COR-L47 (cell line): Measurements from ENCODE around the gene CEP120.
A peak's percentile ranks its signal among the peaks of the same experiment; 100 is the strongest.
"Not testable (repeated sequence)": the region's sequence is repeated elsewhere in the genome, so short reads cannot be mapped to it uniquely, and the experiment has no call there.

Source experiments
- DNase-seq: peaks from one replicate; lab custom pipeline; 2025; lab: John Stamatoyannopoulos, UW

The CEP120 gene

DNA sequence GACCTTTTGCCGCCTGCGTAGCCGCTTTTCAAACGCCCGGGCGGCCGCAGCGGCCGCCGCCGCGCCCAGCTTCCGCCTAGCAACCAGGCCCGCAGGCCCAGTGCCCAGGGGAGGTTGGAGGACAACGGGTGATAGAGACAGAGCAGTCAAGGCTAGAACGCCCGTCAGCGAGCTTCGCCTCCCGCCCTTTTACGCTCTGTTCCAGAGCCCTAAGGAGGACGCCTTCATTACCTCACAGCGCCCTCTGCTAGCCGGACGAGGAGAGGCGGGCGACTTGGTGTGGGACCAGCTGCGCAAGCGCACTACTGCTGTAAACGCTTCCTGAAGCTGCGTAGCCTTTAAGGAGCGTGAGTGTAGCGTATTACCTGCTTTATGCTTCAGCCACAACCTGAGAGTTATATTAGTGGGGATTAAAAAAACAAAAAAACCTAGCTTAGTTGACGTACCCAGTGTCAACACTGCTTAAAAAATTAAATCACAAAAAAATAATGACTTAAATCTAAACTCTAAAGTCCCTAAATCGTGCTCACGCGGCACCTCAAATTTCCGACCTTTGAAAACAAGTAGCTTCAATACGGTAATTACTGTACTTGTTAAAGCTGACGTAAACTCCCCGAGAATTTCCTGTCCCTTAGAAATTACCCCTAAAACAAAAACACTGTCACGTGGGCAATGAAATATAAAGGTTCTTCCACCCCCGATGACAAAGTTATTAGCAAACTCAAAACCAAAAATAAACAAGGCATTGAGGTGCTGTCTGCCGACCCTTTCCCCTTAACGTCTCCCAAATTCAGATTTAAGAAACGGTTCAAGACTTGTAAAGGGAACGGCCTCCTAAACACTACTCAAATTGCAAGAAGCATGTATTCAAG, at the start of gene CEP120:
CEP120 (minus strand) TSS at position 126 of the 872 bp plus-strand sequence. CDS start 405 bp downstream, outside the sequence.
- DNase-seq, result peak; percentile 98

DNA sequence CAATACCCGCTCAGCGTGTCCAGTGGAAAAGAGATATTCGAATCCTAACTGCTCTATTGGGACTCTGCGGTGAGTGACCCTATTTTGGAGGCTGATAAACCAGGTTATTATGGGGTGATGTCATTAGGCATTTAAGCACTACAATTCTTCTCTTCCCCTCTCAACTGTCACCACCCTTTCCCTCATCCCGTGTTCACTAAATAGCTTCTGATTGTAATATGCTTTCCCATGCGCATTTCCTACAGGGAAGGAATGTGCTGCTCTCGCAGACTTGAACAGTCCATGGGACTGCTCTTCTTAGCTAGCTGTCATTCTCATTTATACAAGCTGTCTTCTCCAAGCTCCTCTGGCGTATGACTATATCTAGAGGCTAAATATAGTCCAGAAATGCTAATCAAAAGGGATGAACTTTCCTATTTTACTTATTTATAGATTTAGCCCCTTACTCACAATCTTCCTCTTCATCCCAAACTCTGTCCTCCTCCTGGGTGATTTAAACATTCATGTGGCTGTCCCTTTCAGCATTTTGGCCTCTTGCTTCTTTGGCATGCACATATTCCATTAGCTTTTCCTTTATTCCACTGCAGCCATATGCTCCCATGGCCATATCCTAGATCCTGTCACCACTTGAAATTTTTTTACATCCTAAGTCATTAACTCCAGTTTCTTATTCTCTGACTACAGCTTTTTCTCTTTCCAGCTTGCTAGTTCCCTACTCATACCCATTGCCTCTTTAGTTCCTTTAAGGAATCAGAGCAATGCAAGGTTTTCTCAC, 49.1 kb upstream of the CEP120 start:
- no peak for DNase-seq

DNA sequence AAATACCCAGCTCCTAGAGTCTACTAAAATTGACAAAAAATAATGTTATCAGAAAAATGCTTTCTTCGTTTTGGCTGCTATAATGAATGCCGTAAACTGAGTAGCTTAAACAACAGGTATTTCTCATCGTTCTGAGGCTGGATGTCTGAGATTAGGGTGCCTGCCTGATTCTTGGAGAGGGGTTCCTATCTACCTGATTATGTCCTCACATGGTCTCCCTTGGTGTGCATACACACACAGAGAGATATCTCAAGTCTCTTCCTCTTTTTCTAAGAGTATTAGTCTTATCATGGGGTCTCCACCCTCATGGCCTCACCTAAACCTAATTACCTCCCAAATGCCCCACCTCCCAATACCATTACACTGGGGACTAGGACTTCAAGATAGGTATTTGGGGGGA, 48.2 kb upstream of the CEP120 start:
- DNase-seq, result no peak

DNA sequence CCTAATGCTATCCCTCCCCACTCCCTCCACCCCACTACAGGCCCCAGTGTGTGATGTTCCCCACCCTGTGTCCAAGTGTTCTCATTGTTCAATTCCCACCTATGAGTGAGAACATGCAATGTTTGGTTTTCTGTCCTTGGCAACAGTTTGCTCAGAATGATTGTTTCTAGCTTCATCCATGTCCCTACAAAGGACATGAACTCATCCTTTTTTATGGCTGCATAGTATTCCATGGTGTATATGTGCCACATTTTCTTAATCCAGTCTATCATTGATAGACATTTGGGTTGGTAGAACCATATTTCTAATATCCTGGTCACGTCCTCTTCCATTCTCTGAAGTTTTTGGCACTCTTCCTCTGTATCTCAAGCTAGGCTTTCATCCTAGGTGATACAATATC, 43.6 kb upstream of the CEP120 start:
- DNase-seq, result not testable (repeated sequence)

DNA sequence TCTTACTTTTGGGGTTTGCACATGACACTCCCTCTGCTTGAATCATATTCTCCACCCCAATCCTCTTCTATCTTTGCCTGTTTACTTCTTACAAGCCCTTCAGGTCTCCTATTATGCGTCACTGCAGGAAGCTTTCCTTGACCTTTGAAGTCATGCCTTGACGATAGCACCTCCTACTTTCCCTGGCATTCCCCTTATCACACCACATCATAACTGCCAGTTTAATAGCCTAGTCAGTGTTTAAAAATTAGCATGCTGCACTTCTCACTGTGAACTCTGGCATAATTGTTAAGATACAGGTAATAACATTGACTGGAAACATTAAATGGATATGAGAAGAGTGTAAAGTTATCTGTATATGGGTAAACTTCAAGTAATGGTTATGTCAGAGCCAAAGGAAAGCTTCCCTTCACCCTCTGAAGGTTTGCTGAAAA, 37.1 kb upstream of the CEP120 start:
- no peak for DNase-seq

DNA sequence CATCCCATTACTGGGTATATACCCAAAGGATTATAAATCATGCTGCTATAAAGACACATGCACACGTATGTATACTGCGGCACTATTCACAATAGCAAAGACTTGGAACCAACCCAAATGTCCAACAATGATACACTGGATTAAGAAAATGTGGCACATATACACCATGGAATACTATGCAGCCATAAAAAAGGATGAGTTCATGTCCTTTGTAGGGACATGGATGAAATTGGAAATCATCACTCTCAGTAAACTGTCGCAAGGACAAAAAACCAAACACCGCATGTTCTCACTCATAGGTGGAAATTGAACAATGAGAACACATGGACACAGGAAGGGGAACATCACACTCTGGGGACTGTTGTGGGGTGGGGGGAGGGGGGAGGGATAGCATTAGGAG, 35.8 kb upstream of the CEP120 start:
- DNase-seq, result not testable (repeated sequence)

DNA sequence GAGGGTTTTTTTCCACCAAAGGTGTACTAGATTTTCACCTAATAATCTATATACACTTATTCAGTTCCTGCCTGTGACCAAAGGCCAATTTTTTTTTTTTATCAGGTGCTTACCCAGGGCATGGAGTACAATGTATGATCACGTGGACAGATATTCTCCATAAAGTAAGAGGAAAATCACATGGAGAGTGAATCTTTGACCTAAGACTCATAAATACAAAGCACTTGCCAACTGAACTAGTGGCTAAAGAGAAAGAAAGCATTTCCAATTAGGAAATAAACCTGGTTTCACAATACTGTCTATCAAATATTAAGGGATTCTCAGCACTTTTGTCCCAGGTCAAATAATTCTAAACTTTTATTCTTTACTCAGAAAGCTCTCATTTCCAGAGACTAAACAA, 33.0 kb upstream of the CEP120 start:
- no peak for DNase-seq

DNA sequence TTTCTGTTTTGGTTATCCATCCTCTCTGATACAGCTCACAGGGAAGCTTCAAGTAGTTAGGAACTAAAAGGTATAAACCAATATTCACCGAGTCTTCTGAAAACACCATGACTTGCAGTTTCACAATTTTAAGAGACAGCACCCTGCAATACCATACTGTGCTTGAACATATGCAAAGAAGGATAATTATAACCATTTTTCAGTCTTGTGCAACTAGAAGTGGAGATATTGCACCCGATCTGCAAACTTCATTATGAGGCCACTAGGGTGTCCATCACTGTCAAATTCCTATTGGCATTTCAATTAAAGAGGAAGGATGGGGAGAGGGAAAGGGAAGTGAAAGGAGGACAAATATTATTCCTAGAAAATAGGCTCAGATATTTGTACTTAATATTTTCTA, 32.4 kb upstream of the CEP120 start:
- DNase-seq, result no peak

DNA sequence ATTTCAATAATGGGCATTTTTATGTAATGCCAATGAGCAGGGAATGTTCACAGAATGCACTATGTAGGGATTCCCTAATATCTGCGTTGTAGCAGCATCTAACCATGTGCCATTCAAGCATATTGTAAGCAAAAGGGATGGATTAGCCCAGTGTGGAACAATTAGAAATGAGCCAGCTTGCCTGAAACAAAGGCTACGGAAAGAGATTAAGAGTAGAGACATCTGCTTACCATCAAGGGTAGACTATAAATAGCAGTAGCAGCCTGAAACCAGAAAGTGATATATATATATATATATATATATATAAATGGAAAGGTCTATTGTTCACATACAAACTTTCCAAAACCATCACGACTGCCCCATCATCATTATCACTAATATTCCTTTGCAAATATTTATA, 31.9 kb upstream of the CEP120 start:
- no peak for DNase-seq

DNA sequence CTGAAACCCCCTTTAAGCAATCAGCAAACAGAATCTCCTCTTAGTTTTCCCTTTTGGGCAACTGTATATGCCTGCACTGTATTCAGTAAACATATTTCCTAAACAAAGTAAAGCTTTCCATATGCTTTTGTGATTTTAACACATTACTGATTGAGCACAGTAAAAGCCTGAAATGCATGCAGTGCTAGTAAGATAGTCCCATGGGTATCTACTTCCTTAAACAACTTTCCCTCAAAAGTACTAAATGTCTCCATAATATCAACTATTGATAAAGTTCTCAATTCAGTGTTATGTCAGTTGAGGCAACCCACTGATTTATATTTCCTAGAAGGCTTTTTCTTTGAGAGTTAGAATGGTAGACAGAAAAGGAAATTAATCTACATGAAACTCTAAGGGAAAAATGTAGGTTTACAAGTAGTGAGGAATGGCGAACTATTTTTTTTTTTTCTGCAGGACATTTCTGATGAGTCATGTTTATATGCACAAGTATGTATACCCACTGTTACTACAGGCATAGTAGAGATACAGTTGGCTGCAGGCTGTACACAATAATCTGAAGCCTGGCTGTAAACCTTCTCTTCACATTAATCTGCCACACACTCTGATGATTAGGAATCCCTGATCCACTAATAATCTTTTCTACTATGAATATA, 31.2 kb upstream of the CEP120 start:
- DNase-seq, result no peak

DNA sequence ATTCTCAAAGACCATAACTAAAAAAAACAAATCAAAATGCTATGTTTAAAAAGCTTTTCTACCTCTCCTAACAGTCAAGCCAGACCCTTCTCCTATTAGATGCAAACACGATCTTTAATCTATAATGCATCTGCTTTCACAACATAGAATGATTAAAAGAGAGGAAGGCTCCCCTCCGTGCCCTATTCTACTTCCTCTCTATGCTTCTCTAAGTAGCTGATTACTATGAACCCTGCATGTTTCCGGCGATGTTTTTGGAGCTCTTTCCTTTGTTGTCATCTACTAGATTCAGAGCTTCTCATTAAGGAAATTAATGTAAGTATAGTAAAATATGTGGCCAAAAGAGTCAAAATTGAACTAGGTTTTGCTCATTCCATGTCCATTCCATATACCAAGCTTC, 29.2 kb upstream of the CEP120 start:
- no peak for DNase-seq

DNA sequence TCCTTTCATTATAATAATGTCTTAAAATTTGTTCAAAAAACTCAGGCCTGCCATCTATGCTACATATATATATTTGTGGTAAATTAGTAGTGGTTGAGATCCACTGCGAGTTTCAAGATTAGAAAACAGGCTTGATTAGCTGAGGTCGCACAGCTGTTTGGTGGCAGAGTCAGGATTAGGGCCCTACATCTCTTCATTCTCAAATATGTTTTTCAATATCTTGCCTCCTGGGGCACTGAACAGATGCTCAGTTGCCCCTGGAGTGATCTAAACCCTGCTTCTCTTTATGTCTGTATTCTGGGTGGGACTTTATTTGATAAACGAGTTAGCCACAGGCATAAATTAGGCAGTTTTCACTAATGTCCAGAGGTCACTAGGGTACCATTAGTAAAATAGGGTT, 27.8 kb upstream of the CEP120 start:
- DNase-seq, result no peak

DNA sequence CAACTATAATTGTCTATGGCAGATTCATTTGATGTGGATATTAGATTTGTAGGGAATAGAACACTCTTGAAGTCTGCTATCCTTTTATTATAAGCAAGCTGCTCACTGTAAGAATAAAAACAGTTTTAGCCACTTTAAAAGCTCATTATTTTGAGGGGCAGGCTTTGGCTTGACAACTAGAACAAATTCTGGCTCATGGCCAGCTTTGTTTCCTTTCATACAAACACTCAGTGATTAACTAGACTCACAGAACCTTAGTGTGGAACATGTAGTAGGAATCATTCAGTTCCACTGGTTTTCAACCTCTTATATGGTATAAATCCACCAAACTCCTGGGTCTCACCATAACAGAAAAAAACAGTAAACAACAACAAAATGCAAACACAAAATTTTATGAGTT, 27.4 kb upstream of the CEP120 start:
- DNase-seq, result peak; percentile 93

DNA sequence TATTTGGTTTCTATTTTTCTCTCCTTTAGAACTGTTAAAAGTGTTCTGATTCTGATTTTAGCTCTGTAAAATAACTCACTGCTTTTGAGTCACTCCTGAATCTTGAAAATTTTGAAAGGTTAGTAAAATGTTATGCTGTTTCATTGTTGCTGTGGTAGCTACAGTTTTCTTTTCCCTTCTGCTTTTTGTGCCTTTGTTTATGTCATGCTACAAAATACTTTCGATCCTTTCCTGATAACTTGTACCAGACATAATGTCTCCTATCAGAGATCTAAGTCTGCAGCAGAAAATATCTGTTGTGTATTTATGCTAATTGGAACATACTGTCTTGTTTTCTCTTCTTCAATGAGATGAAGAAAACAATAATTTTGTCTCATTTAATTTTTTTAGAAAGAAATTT, 26.9 kb upstream of the CEP120 start:
- DNase-seq, result no peak

DNA sequence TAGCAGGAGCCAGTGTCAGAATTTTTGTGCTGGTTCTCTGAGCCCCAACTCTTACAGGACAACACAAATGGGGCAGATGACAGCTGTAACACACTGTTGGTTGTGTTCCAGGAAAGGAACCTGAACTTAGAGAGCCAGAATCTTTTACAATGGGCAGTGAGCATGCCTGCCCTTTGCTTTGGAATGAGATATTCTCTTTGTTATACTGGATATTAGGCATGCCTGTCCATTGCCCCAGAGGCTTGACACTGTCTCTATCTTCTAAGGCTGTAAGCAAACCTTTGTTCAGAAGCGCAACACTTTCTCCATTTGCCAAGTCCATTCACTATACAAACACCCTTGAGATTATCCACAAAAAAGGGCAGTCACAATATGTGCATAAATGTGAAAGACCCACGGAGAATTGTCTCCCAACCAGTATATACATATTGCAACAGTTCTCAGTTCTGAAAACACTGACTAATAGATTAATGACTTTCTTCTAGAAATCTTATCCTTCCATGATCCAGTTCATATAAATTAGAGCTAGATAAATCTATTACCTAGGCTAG, 26.3 kb upstream of the CEP120 start:
- no peak for DNase-seq

DNA sequence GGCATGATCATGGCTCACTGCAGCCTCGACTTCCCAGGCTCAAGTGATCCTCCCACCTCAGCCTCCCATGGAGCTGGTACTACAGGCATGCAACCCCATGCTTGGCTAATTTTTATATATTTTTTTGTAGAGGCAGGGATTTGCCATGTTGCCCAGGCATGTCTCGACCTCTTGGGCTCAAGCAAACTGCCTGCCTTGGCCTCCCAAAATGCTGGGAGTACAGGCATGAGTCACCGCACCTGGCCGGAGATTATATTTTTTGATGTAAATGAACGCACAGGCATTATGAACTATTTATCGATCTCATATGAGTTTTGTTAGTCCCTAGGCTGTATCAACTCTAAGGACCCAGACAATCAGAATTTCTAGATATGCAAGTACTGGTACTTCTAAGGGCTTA, 25.5 kb upstream of the CEP120 start:
- DNase-seq, result no peak

DNA sequence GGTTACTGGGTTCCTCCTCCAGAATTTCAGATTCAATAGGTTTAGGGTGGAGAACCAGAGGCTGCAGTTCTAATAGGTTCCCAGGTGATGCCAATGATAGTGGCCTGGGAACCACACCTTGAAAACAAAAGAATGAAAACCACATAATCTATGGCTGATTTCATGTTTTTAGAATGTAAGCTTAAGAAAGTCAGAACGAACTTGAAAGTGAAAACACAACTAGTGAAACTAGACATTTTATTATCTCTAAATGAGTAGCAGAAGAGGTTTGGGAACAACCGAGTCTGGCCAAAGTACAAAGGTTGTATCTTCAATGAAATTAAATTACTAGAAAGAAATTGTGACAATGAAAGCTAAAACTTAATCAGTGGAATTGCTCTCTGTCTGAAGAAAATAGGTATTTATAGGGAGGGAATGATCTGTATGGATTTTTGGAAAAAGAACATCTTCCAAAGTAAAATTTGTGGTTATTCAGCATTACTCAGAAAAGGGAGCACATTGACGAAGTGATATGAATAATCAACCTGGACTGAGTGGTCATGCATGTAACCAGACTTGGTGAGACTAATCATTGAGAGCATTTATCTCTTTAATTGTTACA, 24.9 kb upstream of the CEP120 start:
- no peak for DNase-seq

DNA sequence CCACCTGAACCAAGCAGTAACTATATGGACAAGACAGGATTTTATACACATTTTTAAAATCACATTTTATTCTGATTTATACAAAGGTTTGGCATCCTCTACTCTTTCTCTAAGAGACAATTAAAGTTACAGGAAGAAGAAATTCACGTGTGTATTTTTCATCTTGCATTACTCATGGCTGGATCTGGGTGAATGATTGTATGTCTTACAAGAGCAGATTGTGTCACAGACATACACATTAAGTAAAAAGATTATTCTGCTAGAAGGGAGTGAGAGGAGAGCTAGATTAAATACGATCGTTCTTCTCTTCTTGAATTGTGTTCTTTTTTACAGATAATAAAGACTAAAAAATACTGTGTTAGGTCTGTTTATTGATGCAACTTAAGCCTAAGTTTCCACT, 20.8 kb upstream of the CEP120 start:
- DNase-seq, result no peak

DNA sequence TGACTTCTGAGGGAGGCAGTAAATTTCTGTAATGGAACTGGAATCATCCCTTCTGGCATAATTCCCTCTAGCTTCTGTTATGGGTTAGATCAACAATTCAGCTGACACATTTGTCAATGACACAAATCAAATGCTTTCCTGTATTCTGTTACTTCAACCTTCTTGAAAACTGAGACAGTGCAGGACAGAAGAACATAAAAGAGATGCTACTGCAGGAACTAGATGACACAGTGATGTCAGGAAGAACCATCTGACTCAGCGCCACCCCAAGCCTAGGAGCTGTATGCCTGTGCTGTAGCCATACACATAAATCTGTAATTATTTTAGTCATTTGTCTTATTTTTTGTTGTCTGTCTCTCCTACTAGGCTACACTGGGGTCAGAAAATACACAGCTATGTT, 18.2 kb upstream of the CEP120 start:
- no peak for DNase-seq

DNA sequence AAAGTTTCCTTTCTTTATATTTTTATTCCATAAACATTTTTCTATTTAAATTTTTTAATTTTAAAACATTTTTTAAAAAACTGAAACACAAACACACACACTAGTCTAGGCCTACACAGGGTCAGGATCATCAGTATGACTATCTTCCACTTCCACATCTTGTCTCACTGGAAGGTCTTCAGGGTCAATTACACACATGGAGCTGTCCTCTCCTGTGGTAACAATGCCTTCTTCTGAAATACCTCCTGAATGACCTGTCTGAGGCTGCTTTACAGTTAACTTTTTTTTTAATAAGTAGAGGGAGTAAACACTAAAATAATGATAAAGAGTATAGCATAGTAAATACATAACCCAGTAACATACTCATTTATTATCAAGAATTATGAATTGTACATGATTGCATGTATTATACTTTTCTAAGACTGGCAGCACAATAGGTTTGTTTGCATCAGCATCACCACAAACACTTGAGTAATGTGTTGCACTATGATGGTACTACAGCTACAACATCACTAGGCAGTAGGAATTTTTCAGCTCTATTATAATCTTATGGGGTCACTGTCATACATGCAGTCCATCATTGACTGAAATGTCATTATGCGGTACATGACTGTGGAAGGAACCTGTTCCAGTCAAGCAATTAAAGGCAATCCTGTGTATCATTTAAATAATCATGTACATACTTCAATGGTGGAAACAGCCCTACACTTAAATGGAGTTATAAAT, 17.4 kb upstream of the CEP120 start:
- no peak for DNase-seq

DNA sequence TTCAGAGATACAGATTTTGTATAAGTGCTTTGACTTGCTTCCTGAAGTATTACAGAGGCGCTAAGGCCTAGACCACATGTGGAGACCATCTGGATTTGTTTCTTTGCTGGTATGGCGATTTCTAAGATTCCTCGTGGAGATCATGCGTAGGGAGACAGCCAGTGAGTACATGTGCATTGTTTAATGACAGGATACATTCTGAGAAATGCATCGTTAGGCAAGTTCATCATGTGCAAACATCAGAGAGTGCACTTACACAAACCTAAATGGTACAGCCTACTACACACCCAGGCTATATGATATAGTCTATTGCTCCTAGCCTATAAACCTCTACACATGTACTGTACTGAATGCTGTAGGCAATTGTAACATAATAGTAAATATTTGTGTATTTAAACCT, 16.5 kb upstream of the CEP120 start:
- no peak for DNase-seq
